ENCODE measurements around the gene MED8. TPM values are rescaled to one million over a fixed set of nuclear protein-coding genes. Genes with fewer than 3 reads are reported as not detected.

MED8 gene
- total and polyA plus RNA-seq, 12 donors = 10.5 to 32.4 (median 13.9) TPM

GRCh38 chr1:43358121-43358745, 31.4 kb downstream of the MED8 start:
- 1% methylated on average over 33 of the region's 33 CpGs for WGBS, 2 donors
- H3K4me3 ChIP-seq = peak overlapping the region; percentile 2 to 83 (median 72)
- DNase-seq (no peak), ATAC-seq (peak; percentile 32 to 71 (median 52))
- no peaks in the 10 kb centered on the region for H3K9me3 ChIP-seq
- H3K27me3 ChIP-seq = no peaks in the 10 kb centered on the region
- H3K4me1 ChIP-seq = peaks cover 2 to 41% (median 13%) of the 10 kb centered on the region in 9 donors
- H3K36me3 ChIP-seq = peaks cover 0 to 34% (median 14%) of the 10 kb centered on the region in 9 donors
- peak overlapping the region; percentile 72 to 97 (median 94) for H3K27ac ChIP-seq
- intact Hi-C loops (cut with DNase I) = loop anchor here in 4 of 10 donors (1.0 to 5.0 kb wide), 4 partner anchors 57 to 121 kb away; no protein-coding TSS in a partner anchor
- peak in 7 of 9 donors; percentile 22 to 53 (median 41) for TF ChIP-seq CTCF (IDR thresholded peaks at IDR 0.05)

DNA sequence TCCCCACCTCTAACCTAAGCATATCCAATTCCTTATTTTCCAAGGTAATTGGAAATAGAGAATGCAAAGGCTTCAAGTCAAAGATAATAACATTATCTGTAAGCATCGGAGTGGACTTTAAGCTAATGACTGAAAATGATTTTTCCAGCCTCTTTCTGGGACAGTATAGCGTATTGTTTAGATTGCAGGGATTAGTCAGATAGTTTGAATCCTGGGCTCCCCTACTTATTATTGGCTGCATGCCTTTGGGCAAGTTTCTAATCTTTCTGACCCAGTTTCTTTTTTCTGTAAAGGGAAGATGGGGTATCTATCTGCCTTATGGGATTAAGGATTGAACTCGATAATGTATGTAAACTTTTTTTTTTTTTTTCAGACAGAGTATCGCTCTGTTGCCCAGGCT, 32.3 kb downstream of the MED8 start:
- intact Hi-C loops (cut with DNase I) = loop anchor here in 3 of 10 donors (5.0 kb wide), 2 partner anchors 60 to 120 kb away; no protein-coding TSS in a partner anchor
- Histone ChIP-seq H3K4me1 (peaks cover 2 to 41% (median 13%) of the 10 kb centered on the region in 9 donors), H3K4me3 (no peak overlapping the region), H3K27ac (peak overlapping the region in 1 of 10 donors; percentile 92), H3K9me3 (no peaks in the 10 kb centered on the region), H3K36me3 (peaks cover 0 to 25% (median 5%) of the 10 kb centered on the region in 9 donors), H3K27me3 (no peaks in the 10 kb centered on the region)
- DNase-seq (no peak), ATAC-seq (no peak)
- TF ChIP-seq CTCF (IDR thresholded peaks at IDR 0.05) = no peak
- 95 to 96% methylated on average over 4 of the region's 4 CpGs for WGBS, 2 donors

DNA sequence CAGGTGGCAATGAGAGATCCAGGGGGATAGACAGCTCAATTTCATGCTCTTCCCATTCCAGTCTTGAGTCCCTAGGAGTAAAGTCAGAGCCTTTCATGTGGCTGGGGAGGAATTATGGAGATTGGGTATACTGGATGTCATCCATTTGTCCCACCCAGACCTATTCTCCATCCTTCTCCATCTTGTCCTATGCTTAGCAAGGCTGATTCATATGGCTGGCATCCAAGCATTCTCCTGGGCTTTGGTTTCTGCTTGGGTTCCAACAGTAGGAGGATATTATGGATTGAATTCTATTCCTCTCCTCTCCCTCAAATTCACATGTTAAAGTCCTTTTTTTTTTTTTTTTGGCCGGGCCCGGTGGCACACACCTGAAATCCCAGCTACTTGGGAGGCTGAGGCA, 34.7 kb downstream of the MED8 start:
- TF ChIP-seq CTCF (IDR thresholded peaks at IDR 0.05) = no peak
- no peaks in the 10 kb centered on the region for H3K27me3 ChIP-seq
- intact Hi-C loops (cut with DNase I) = loop anchor here in 3 of 10 donors (5.0 kb wide), 2 partner anchors 58 to 118 kb away; no protein-coding TSS in a partner anchor
- no peak overlapping the region for H3K4me3 ChIP-seq
- no peak overlapping the region for H3K27ac ChIP-seq
- no peak for DNase-seq
- WGBS, 2 donors = 100% methylated on average over 2 of the region's 2 CpGs
- H3K9me3 ChIP-seq = no peaks in the 10 kb centered on the region
- peaks cover 2 to 27% (median 14%) of the 10 kb centered on the region in 9 donors for H3K4me1 ChIP-seq
- ATAC-seq = no peak
- peaks cover 0 to 1% (median 0%) of the 10 kb centered on the region in 9 donors for H3K36me3 ChIP-seq

- no peaks in the 10 kb centered on the region for H3K36me3 ChIP-seq
- no peaks in the 10 kb centered on the region for H3K9me3 ChIP-seq
- no peaks in the 10 kb centered on the region for H3K27me3 ChIP-seq
- ATAC-seq (no peak), DNase-seq (no peak)
- no peak for TF ChIP-seq CTCF (IDR thresholded peaks at IDR 0.05)
- 73 to 81% methylated on average over 2 of the region's 2 CpGs for WGBS, 2 donors
- no peak overlapping the region for H3K27ac ChIP-seq
- intact Hi-C loops (cut with DNase I) = no loop called here
- H3K4me3 ChIP-seq = no peak overlapping the region
- peaks cover 2 to 27% (median 18%) of the 10 kb centered on the region in 9 donors for H3K4me1 ChIP-seq
These were observed 35.1 kb downstream of the MED8 start for GRCh38 chr1:43354471-43354870.
